Thoracic aorta (tissue), 2 donors: Measurements from ENCODE around the gene CES5A. TPM values are rescaled to one million over a fixed set of nuclear protein-coding genes. Genes with fewer than 3 reads are reported as not detected.

Experiments
- ATAC-seq: fragments of 150-250 bp; one replicate; pipeline ENCODE4 v1.8.0; 2017; ENCODE audit warnings: low read depth; ENCODE audit not compliant: insufficient number of reproducible peaks, low FRiP score
- DNase-seq: peaks from one replicate; pipeline ENCODE4 v3.0.0-alpha.2; 2020; ENCODE audit warnings: low spot score
- H3K27ac ChIP-seq, 2 donors: fragments of 200-600 bp; sonication (generic); 1 replicate in 1 of 2; 2 replicates in 1 of 2; pipeline ENCODE4 v1.5.1; 2016; ENCODE audit warnings: mild to moderate bottlenecking in 2 of 2, moderate library complexity in 2 of 2
- H3K27me3 ChIP-seq: fragments of 200-600 bp; sonication (generic); replicated peaks from 2 replicates; pipeline ENCODE4 v1.6.0; 2016; ENCODE audit warnings: mild to moderate bottlenecking; ENCODE audit not compliant: insufficient read depth
- H3K36me3 ChIP-seq: fragments of 200-600 bp; sonication (generic); one replicate; pipeline ENCODE4 v1.5.1; 2016
- H3K4me1 ChIP-seq, 2 donors: fragments of 200-600 bp; sonication (generic); 1 replicate in 1 of 2; 2 replicates in 1 of 2; pipeline versions ENCODE4 v1.5.1 to v1.6.0; 2016; ENCODE audit warnings: low read depth in 2 of 2, mild to moderate bottlenecking in 1 of 2; ENCODE audit not compliant: control insufficient read depth in 1 of 2
- H3K4me3 ChIP-seq: fragments of 200-600 bp; sonication (generic); 2 replicates; pipeline ENCODE4 v1.5.1; 2016; ENCODE audit warnings: mild to moderate bottlenecking
- H3K9me3 ChIP-seq: fragments of 200-600 bp; sonication (generic); 2 replicates; pipeline ENCODE4 v1.5.1; 2016
- CTCF ChIP-seq: fragments of 200-600 bp; sonication (generic); IDR thresholded peaks from one replicate; pipeline ENCODE4 v1.5.1; 2019; ENCODE audit warnings: antibody characterized with exemption
- total RNA-seq, 2 donors: library from RNA; depleted of rRNA; stranded (reverse); fragments of >200 nt; gene quantifications; one replicate each; pipeline versions ENCODE4 v1.1.0 to v1.2.3, GENCODE V29; 2016

The CES5A gene
- total RNA-seq, 2 donors from 2014 or later, result not detected

DNA sequence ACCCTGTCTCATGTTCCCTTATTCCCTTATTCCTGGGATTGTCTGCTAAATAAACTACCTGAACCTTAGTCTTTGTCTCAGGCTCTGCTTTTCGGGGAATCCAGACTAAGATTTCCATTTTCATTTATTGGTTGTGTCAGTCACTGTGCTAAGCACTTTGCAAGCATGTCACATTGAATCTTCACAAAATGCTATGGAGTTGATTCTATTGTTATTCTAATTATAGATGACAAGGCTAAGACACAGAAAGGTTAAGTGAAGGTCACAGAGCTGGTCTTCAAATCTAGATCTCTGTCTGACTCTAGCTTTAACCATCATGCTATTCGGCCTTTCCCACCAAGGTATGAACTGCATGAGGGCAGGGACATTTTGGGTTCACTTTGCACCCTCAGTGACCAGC is 13.4 kb upstream of the CES5A start:
- no peak for DNase-seq
- TF ChIP-seq CTCF, result no peak
- peaks cover 3% of the 10 kb centered on the region for H3K9me3 ChIP-seq
- ATAC-seq, result no peak
- no peak overlapping the region for H3K27ac ChIP-seq
- no peaks in the 10 kb centered on the region for H3K4me1 ChIP-seq
- no peaks in the 10 kb centered on the region for H3K36me3 ChIP-seq
- no peaks in the 10 kb centered on the region for H3K27me3 ChIP-seq
- H3K4me3 ChIP-seq, result no peak overlapping the region

GRCh38 chr16:55876854-55877253 is 1.7 kb upstream of the CES5A start:
- ATAC-seq (no peak), DNase-seq (no peak)
- Histone ChIP-seq H3K4me1 (no peaks in the 10 kb centered on the region), H3K4me3 (no peak overlapping the region), H3K36me3 (no peaks in the 10 kb centered on the region), H3K9me3 (no peaks in the 10 kb centered on the region), H3K27ac (no peak overlapping the region), H3K27me3 (no peaks in the 10 kb centered on the region)
- TF ChIP-seq CTCF, result no peak

GRCh38 chr16:55873122-55873521 is 2.1 kb downstream of the CES5A start:
- Histone ChIP-seq H3K9me3 (no peaks in the 10 kb centered on the region), H3K27ac (no peak overlapping the region), H3K4me1 (no peaks in the 10 kb centered on the region), H3K27me3 (no peaks in the 10 kb centered on the region), H3K36me3 (no peaks in the 10 kb centered on the region), H3K4me3 (no peak overlapping the region)
- ATAC-seq (no peak), DNase-seq (no peak)
- no peak for TF ChIP-seq CTCF

DNA sequence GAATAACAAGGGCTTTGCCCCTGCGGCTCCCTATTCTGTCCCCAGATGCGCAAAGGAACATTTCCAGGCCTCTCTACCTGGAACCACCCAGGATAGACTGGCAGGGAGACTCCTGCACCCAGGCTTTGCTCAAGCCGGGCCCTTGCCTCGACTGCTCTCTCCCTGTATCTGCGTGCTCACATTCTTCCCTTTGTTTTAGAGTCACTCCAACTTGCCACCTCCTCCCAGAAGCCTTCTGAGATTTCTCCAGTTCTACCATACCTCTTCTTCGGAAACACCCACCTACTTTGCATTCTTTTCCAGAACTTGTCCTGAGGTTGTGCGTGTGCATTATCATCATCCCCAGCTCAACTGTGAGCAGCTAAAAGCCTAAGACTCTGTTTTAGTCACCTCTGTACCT is 3.0 kb downstream of the CES5A start:
- H3K36me3 ChIP-seq, result no peaks in the 10 kb centered on the region
- no peak for DNase-seq
- no peaks in the 10 kb centered on the region for H3K27me3 ChIP-seq
- no peak for ATAC-seq
- H3K4me1 ChIP-seq, result no peaks in the 10 kb centered on the region
- TF ChIP-seq CTCF, result no peak
- no peak overlapping the region for H3K27ac ChIP-seq
- H3K9me3 ChIP-seq, result no peaks in the 10 kb centered on the region
- H3K4me3 ChIP-seq, result no peak overlapping the region

DNA sequence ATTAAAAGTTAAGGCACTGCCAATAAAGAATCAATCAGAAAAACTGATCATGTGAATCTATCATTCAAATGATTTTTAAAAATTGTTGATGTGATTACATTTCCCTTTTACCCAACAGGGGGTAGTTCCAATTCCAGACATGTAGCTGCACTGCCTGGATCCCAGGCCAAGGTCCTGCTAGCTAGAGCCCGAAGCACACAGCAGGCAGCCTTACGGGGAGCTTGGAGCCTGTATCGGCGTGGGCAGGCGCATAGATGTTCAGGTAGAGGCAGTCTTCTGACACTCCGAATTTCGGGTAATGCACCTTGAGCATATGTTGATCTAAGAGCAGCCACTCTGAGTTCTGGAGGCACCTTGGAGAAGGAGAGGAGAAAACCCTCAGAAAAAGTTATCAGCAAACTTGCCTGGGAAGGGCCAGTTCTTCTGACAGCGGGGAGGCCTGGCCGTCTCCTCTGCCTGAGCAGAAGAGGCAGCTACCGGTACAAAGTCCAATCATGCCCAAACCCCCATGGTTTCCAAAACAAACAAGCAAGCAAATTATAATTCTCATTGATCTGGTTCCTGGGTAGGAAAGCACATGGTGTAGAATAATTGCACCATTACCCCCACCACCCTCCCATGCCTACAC is 3.6 kb downstream of the CES5A start:
- ATAC-seq (no peak), DNase-seq (no peak)
- Histone ChIP-seq H3K4me1 (no peaks in the 10 kb centered on the region), H3K27ac (no peak overlapping the region), H3K9me3 (no peaks in the 10 kb centered on the region), H3K27me3 (no peaks in the 10 kb centered on the region), H3K4me3 (no peak overlapping the region), H3K36me3 (no peaks in the 10 kb centered on the region)
- no peak for TF ChIP-seq CTCF
